GM23338 (cell line): ENCODE measurements around the gene ANKRD31. TPM values are rescaled to one million over a fixed set of nuclear protein-coding genes. Genes with fewer than 3 reads are reported as not detected.

Experiments
- ATAC-seq: fragments of 200-7000 bp; cut with Tn5 transposase; 3 replicates; pipeline ENCODE4 v1.9.1; 2020
- DNase-seq: peaks from one replicate; pipeline ENCODE4 v3.0.0-alpha.2; 2015; ENCODE audit warnings: low spot score
- H2AFZ ChIP-seq: fragments of 200-600 bp; sonication (generic); 2 replicates; pipeline ENCODE4 v1.8.0; 2016; ENCODE audit warnings: antibody characterized with exemption, mild to moderate bottlenecking, moderate library complexity
- H3F3A ChIP-seq: fragments of 200-600 bp; sonication (generic); replicated peaks from 2 replicates; pipeline ENCODE4 v1.8.0; 2017; ENCODE audit warnings: antibody characterized with exemption, mixed run types, low read depth
- H3K27ac ChIP-seq: fragments of 200-600 bp; sonication (generic); 2 replicates; pipeline ENCODE4 v1.6.1; 2016; ENCODE audit warnings: low read depth
- H3K27me3 ChIP-seq: fragments of 200-600 bp; sonication (generic); 2 replicates; pipeline ENCODE4 v1.8.0; 2016; ENCODE audit warnings: mild to moderate bottlenecking, mixed run types, moderate library complexity; ENCODE audit not compliant: insufficient read depth
- H3K36me3 ChIP-seq: fragments of 200-600 bp; sonication (generic); 2 replicates; pipeline ENCODE4 v1.8.0; 2016; ENCODE audit warnings: mild to moderate bottlenecking; ENCODE audit not compliant: insufficient read depth
- H3K4me1 ChIP-seq: fragments of 200-600 bp; sonication (generic); 2 replicates; pipeline ENCODE4 v1.8.0; 2016; ENCODE audit warnings: mild to moderate bottlenecking, moderate library complexity; ENCODE audit not compliant: insufficient read depth
- H3K4me2 ChIP-seq: fragments of 200-600 bp; sonication (generic); 2 replicates; pipeline ENCODE4 v1.7.1; 2017; ENCODE audit warnings: mixed run types
- H3K4me3 ChIP-seq: fragments of 200-600 bp; sonication (generic); 2 replicates; pipeline ENCODE4 v1.6.1; 2016; ENCODE audit warnings: mixed run types
- H3K79me2 ChIP-seq: fragments of 200-600 bp; sonication (generic); replicated peaks from 2 replicates; pipeline ENCODE4 v1.8.0; 2017; ENCODE audit warnings: mild to moderate bottlenecking; ENCODE audit not compliant: insufficient read depth
- H3K9me2 ChIP-seq: fragments of 200-600 bp; sonication (generic); 2 replicates; pipeline ENCODE4 v1.8.0; 2017; ENCODE audit not compliant: insufficient read depth
- H4K20me1 ChIP-seq: fragments of 200-600 bp; sonication (generic); replicated peaks from 2 replicates; pipeline ENCODE4 v1.8.0; 2017; ENCODE audit warnings: mild to moderate bottlenecking; ENCODE audit not compliant: insufficient read depth
- H3K27ac Mint-ChIP-seq: 2 replicates; pipeline ENCODE4 v1.8.0; 2020; ENCODE audit warnings: inconsistent platforms, mild to moderate bottlenecking, moderate library complexity, mixed read lengths
- H3K27me3 Mint-ChIP-seq: 3 replicates; pipeline ENCODE4 v1.8.0; 2022; ENCODE audit warnings: low read depth, mild to moderate bottlenecking, moderate library complexity, mixed read lengths, inconsistent platforms; ENCODE audit not compliant: insufficient read depth, poor library complexity
- H3K36me3 Mint-ChIP-seq: 3 replicates; pipeline ENCODE4 v1.8.0; 2021; ENCODE audit warnings: low read depth, mild to moderate bottlenecking, inconsistent platforms, moderate library complexity, mixed read lengths
- H3K4me1 Mint-ChIP-seq: 3 replicates; pipeline ENCODE4 v1.8.0; 2020; ENCODE audit warnings: mild to moderate bottlenecking, inconsistent platforms, mixed read lengths
- H3K4me3 Mint-ChIP-seq: 3 replicates; pipeline ENCODE4 v1.8.0; 2021; ENCODE audit warnings: moderate library complexity, mild to moderate bottlenecking, inconsistent platforms, mixed read lengths
- H3K9me3 Mint-ChIP-seq: 3 replicates; pipeline ENCODE4 v1.8.0; 2020; ENCODE audit warnings: moderate library complexity, mild to moderate bottlenecking, inconsistent platforms, mixed read lengths
- EZH2 ChIP-seq: fragments of 200-600 bp; sonication (generic); IDR thresholded peaks from one replicate; pipeline ENCODE4 v1.8.0; 2017; ENCODE audit warnings: antibody characterized with exemption, mild to moderate bottlenecking, low read depth; ENCODE audit not compliant: unreplicated experiment
- JUNB ChIP-seq: IDR thresholded peaks from one replicate; pipeline ENCODE4 v1.6.1; 2016; ENCODE audit warnings: antibody characterized with exemption; ENCODE audit not compliant: unreplicated experiment
- NANOG ChIP-seq: IDR thresholded peaks from 2 replicates; pipeline ENCODE4 v1.6.1; 2016; ENCODE audit warnings: antibody characterized with exemption, borderline replicate concordance
- POLR2AphosphoS5 ChIP-seq: IDR thresholded peaks from 2 replicates; pipeline ENCODE4 v1.6.1; 2016; ENCODE audit warnings: antibody characterized with exemption, low read depth
- polyA plus RNA-seq: library from polyadenylated mRNA; unstranded; fragments of >200 nt; fragmentation: Nextera tagmentation; extraction: Ambion mirVana; gene quantifications from 2 replicates; pipeline ENCODE4 v1.2.1, GENCODE V29; 2016
- small RNA-seq: library from RNA; depleted of rRNA; stranded (forward); fragments of <200 nt; gene quantifications from one replicate; pipeline ENCODE3, GENCODE V24; 2014; ENCODE audit warnings: low replicate concordance
- total RNA-seq: library from RNA; depleted of rRNA; stranded (reverse); fragments of >200 nt; shearing (Covaris generic); gene quantifications from 2 replicates; pipeline ENCODE4 v1.2.3, GENCODE V29; 2014; rRNA removed
- TF ChIP-seq, protein P1 (sequence below): IDR thresholded peaks from one replicate; pipeline ENCODE4 v1.6.1; 2018; ENCODE audit warnings: antibody characterized with exemption; ENCODE audit not compliant: unreplicated experiment

ANKRD31 gene
- total and polyA plus RNA-seq, 2 experiments from 2014 or later, result 0.18 to 0.59 TPM

DNA sequence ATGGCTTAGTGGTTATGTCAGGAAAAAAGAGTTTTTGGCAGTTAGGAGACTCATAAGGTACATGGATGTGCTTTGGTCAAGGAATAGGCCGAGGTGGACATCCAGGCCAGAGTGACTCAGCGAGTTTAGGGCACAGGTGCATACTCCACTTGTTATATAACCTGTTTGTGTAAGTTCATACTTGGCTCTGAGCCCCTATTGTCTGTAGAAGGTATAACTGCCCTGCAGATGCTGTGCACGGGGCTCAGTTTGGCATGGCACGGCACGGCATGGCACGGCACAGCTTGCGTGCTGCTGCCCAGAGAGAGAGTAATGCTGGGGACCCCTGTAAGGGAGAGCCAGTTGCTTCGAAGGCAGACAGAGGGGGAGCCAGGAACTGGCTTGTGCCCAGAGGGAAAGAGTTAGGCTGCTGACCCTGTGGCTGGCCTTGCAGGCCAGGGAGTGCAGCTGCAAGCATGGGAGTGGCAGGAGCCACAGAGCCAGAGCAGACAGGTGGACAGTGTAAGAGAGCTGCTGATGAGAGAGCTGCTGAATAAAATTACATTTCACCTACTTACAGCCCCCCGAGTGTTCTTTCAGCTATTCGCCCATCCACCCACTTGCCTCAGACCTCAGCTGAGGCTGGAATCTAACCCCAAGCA lies 216.5 kb downstream of the ANKRD31 start:
- Mint-ChIP-seq H3K27me3 (no peaks in the 10 kb centered on the region), H3K4me1 (peaks cover 20% of the 10 kb centered on the region), H3K4me3 (no peak overlapping the region), H3K36me3 (no peaks in the 10 kb centered on the region), H3K27ac (peak overlapping the region; percentile 30; the same call in 1 of the 2 replicates), H3K9me3 (no peaks in the 10 kb centered on the region)
- Histone ChIP-seq H3K4me3 (no peak overlapping the region), H3K27me3 (no peaks in the 10 kb centered on the region), H3K36me3 (no peaks in the 10 kb centered on the region), H4K20me1 (no peaks in the 10 kb centered on the region), H3K4me1 (no peaks in the 10 kb centered on the region; the same call in 1 of the 2 replicates), H3K4me2 (no peak overlapping the region), H3F3A (no peaks in the 10 kb centered on the region), H3K79me2 (no peaks in the 10 kb centered on the region), H2AFZ (no peak overlapping the region), H3K9me2 (no peaks in the 10 kb centered on the region), H3K27ac (no peak overlapping the region)
- DNase-seq (no peak), ATAC-seq (no peak)
- TF ChIP-seq JUNB (no peak), NANOG (no peak)
- TF ChIP-seq, protein P1, sequence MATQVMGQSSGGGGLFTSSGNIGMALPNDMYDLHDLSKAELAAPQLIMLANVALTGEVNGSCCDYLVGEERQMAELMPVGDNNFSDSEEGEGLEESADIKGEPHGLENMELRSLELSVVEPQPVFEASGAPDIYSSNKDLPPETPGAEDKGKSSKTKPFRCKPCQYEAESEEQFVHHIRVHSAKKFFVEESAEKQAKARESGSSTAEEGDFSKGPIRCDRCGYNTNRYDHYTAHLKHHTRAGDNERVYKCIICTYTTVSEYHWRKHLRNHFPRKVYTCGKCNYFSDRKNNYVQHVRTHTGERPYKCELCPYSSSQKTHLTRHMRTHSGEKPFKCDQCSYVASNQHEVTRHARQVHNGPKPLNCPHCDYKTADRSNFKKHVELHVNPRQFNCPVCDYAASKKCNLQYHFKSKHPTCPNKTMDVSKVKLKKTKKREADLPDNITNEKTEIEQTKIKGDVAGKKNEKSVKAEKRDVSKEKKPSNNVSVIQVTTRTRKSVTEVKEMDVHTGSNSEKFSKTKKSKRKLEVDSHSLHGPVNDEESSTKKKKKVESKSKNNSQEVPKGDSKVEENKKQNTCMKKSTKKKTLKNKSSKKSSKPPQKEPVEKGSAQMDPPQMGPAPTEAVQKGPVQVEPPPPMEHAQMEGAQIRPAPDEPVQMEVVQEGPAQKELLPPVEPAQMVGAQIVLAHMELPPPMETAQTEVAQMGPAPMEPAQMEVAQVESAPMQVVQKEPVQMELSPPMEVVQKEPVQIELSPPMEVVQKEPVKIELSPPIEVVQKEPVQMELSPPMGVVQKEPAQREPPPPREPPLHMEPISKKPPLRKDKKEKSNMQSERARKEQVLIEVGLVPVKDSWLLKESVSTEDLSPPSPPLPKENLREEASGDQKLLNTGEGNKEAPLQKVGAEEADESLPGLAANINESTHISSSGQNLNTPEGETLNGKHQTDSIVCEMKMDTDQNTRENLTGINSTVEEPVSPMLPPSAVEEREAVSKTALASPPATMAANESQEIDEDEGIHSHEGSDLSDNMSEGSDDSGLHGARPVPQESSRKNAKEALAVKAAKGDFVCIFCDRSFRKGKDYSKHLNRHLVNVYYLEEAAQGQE, result no peak

- no peaks in the 10 kb centered on the region for H3K27me3 ChIP-seq
- DNase-seq, result no peak
- peak overlapping the region; percentile 28; the same call in 1 of the 2 replicates for H2AFZ ChIP-seq
- no peaks in the 10 kb centered on the region for H3K9me2 ChIP-seq
- ATAC-seq, result no peak
- Mint-ChIP-seq H3K9me3 (no peaks in the 10 kb centered on the region), H3K36me3 (no peaks in the 10 kb centered on the region), H3K4me1 (peaks cover 16% of the 10 kb centered on the region), H3K4me3 (no peak overlapping the region), H3K27ac (no peak overlapping the region; the same call in 1 of the 2 replicates), H3K27me3 (no peaks in the 10 kb centered on the region)
- H3K79me2 ChIP-seq, result no peaks in the 10 kb centered on the region
- H3K4me2 ChIP-seq, result no peak overlapping the region
- no peaks in the 10 kb centered on the region for H3F3A ChIP-seq
- H3K4me1 ChIP-seq, result no peaks in the 10 kb centered on the region; the same call in 1 of the 2 replicates
- H4K20me1 ChIP-seq, result no peaks in the 10 kb centered on the region
- H3K27ac ChIP-seq, result no peak overlapping the region
- no peak for TF ChIP-seq EZH2
- no peak for TF ChIP-seq POLR2AphosphoS5
- H3K4me3 ChIP-seq, result no peak overlapping the region
- H3K36me3 ChIP-seq, result no peaks in the 10 kb centered on the region
These were observed 217.7 kb downstream of the ANKRD31 start for GRCh38 chr5:75018805-75019587.

Small RNAs within 50 kb of the gene (small RNA-seq; reads per million reads assigned to genes)
- gene SUMO2P5, result not detected

Other genes starting within 250 kb of the ANKRD31 start
- 3.3 and 5.4 TPM in 2 replicates for gene GCNT4, start 184.3 kb downstream of the ANKRD31 start, total RNA-seq
- 1.4 and 2.5 TPM in 2 replicates for gene GCNT4, start 184.3 kb downstream of the ANKRD31 start, polyA plus RNA-seq
- gene HMGCR, start 100.3 kb upstream of the ANKRD31 start, total RNA-seq, result 331 and 381 TPM in 2 replicates
- 60.6 and 72.2 TPM in 2 replicates for gene HMGCR, start 100.3 kb upstream of the ANKRD31 start, polyA plus RNA-seq